ENCODE data around the gene FRYL. TPM values are rescaled to one million over a fixed set of nuclear protein-coding genes. Genes with fewer than 3 reads are reported as not detected.
"Not testable (repeated sequence)": the region's sequence is repeated elsewhere in the genome, so short reads cannot be mapped to it uniquely, and the experiment has no call there.

FRYL gene
- total and polyA plus RNA-seq, 4 experiments from 2014 or later, result 17.1 to 134 (median 83.7) TPM

DNA sequence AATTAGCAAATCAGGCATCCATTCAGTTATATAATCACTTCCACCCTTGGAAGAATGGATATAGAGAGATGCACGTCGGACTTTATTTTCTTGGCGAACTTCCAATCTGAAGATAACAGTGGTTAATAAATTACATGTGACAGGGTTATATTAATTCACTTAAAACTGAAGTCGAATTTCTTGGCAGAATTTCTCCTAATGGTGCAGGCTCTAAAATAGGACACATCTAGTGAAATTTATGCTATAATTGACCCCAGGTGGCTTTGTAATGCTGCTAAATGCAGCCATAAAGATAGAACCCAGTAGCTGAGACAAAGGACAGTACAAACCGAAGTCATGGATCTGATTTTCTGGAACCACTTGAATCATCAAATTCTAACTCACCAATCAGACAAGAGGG lies 317.7 kb downstream of the FRYL start:
- Histone ChIP-seq H3K4me1 (ENCODE audit: insufficient read depth, low read length) (no peaks in the 10 kb centered on the region), H3K4me3 (ENCODE audit: low read length in 2 of 2) (no peak overlapping the region), H3K27me3 (ENCODE audit: insufficient read depth, low read length) (no peaks in the 10 kb centered on the region), H3K27ac (ENCODE audit: low read depth, low read length) (no peak overlapping the region), H3K36me3 (ENCODE audit: insufficient read depth, low read length) (no peaks in the 10 kb centered on the region), H3K9me3 (ENCODE audit: control insufficient read depth in 1 of 2, low read length in 2 of 2) (no peaks in the 10 kb centered on the region)
- no peak overlapping the region for H3K4me3 Mint-ChIP-seq
- ChIA-PET CTCF (ENCODE audit: partially characterized antibody) (interaction anchor here (1.0 kb wide), 1 partner anchor 17 kb away, joined by 3 read pairs; no protein-coding TSS in a partner anchor), POLR2A (ENCODE audit: partially characterized antibody) (no interaction called here)
- H3K27me3 Mint-ChIP-seq, result no peaks in the 10 kb centered on the region
- peak overlapping the region in 1 of 7 donors; percentile 13 for H3K27ac Mint-ChIP-seq
- H3K4me1 Mint-ChIP-seq, result no peaks in the 10 kb centered on the region
- H3K9me3 Mint-ChIP-seq, result peaks cover 0 to 5% (median 2%) of the 10 kb centered on the region in 8 donors
- DNase-seq, result no peak
- no peaks in the 10 kb centered on the region for H3K36me3 Mint-ChIP-seq
- intact Hi-C loops (cut with micrococcal nuclease), result no loop called here

DNA sequence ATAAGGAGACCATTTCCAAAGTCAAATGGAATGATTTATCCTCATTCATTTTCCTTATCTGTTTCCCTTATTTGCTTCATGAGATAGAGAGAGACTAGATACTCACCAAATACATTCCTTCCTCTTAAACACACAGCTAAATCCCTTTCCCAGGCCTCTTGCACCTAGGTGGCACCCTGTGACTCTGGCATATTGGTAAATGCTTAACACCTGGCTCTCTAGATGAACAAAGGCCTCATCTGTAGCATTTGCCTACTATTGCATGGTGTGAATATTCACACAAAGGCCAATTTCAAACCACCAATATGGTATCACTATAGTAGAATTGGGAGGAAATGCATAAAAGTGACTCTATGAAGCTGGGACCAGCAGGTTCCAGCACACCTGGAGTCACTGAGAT lies 319.1 kb downstream of the FRYL start:
- Histone ChIP-seq H3K4me3 (ENCODE audit: low read length in 2 of 2) (no peak overlapping the region), H3K36me3 (ENCODE audit: insufficient read depth, low read length) (no peaks in the 10 kb centered on the region), H3K9me3 (ENCODE audit: control insufficient read depth in 1 of 2, low read length in 2 of 2) (no peaks in the 10 kb centered on the region), H3K27ac (ENCODE audit: low read depth, low read length) (no peak overlapping the region), H3K4me1 (ENCODE audit: insufficient read depth, low read length) (no peaks in the 10 kb centered on the region), H3K27me3 (ENCODE audit: insufficient read depth, low read length) (no peaks in the 10 kb centered on the region)
- DNase-seq, result no peak
- Mint-ChIP-seq H3K4me1 (no peaks in the 10 kb centered on the region), H3K9me3 (peaks cover 0 to 10% (median 6%) of the 10 kb centered on the region in 8 donors), H3K27me3 (no peaks in the 10 kb centered on the region), H3K36me3 (no peaks in the 10 kb centered on the region), H3K4me3 (no peak overlapping the region), H3K27ac (no peak overlapping the region)
- ChIA-PET CTCF (ENCODE audit: partially characterized antibody) (no interaction called here), POLR2A (ENCODE audit: partially characterized antibody) (no interaction called here)
- intact Hi-C loops (cut with micrococcal nuclease), result no loop called here

DNA sequence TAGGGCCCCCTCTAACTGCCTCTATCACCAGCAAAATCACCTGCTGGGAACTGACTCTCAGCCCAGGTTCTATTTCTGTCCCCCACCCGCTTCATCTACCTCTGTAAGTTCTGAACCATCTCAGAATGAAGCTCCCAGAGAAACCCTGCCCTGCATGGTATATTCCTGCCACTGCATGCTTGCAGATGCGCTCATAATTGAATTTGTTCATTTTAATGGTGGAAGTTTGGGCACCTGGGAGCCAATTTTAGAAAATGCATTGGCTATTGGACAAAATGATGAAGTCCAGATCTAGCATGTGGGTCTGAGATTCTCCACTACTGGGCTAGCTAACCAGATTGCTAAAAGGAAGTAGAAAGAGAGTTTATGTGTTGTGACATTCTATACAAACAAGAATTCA lies 325.5 kb downstream of the FRYL start:
- peaks cover 0 to 12% (median 3%) of the 10 kb centered on the region in 8 donors for H3K9me3 Mint-ChIP-seq
- CTCF ChIA-PET (ENCODE audit: partially characterized antibody), result no interaction called here
- Histone ChIP-seq H3K27me3 (ENCODE audit: insufficient read depth, low read length) (no peaks in the 10 kb centered on the region), H3K9me3 (ENCODE audit: control insufficient read depth in 1 of 2, low read length in 2 of 2) (no peaks in the 10 kb centered on the region), H3K27ac (ENCODE audit: low read depth, low read length) (no peak overlapping the region), H3K4me3 (ENCODE audit: low read length in 2 of 2) (no peak overlapping the region), H3K36me3 (ENCODE audit: insufficient read depth, low read length) (no peaks in the 10 kb centered on the region), H3K4me1 (ENCODE audit: insufficient read depth, low read length) (no peaks in the 10 kb centered on the region)
- intact Hi-C loops (cut with micrococcal nuclease), result no loop called here
- no peaks in the 10 kb centered on the region for H3K4me1 Mint-ChIP-seq
- H3K4me3 Mint-ChIP-seq, result no peak overlapping the region
- no peaks in the 10 kb centered on the region for H3K36me3 Mint-ChIP-seq
- peaks cover 3 to 5% of the 10 kb centered on the region in 2 donors for H3K27me3 Mint-ChIP-seq
- H3K27ac Mint-ChIP-seq, result no peak overlapping the region
- POLR2A ChIA-PET (ENCODE audit: partially characterized antibody), result no interaction called here
- DNase-seq, result no peak

DNA sequence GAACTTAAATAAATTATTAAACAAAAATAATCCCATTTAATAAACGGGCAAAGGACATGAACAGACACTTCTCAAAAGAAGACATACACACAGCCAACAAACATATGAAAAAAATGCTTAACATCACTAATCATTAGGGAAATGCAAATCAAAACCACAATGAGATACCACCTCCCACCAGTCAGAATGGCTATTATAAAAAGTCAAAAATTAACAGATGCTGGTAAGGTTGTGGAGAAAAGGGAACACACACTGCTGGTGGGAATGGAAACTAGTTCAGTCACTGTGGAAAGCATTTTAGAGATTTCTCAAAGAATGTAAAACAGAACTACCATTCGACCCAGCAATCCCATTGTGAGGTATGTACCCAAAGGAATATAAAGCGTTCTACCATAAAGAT lies 328.4 kb downstream of the FRYL start:
- H3K9me3 Mint-ChIP-seq; DNase-seq; H3K36me3 ChIP-seq (ENCODE audit: insufficient read depth, low read length); intact Hi-C loops (cut with micrococcal nuclease); CTCF ChIA-PET (ENCODE audit: partially characterized antibody); H3K4me3 Mint-ChIP-seq; H3K36me3 Mint-ChIP-seq; H3K4me3 ChIP-seq (ENCODE audit: low read length in 2 of 2); H3K9me3 ChIP-seq (ENCODE audit: control insufficient read depth in 1 of 2, low read length in 2 of 2); H3K27ac Mint-ChIP-seq; H3K27ac ChIP-seq (ENCODE audit: low read depth, low read length); POLR2A ChIA-PET (ENCODE audit: partially characterized antibody); H3K27me3 Mint-ChIP-seq; H3K27me3 ChIP-seq (ENCODE audit: insufficient read depth, low read length); H3K4me1 Mint-ChIP-seq; H3K4me1 ChIP-seq (ENCODE audit: insufficient read depth, low read length): not testable (repeated sequence)

DNA sequence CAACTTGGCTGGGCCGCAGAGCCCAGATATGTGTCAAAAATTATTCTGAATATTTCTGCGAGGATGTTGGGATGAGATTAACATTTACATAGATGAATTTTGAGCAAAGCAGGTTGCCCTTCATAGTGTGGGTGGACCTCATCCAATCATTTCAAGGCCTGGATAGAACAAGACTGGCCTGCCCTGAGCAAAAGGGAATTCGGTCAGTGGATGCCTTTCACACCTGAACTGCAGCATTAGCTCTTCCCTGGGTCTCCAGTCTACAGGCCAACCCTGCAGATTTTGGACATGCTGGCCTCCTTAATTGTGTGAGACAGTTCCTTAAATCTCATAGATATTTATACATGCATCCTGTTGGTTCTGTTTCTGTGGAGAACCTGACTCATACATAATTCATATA lies 329.3 kb downstream of the FRYL start:
- Histone ChIP-seq H3K36me3 (ENCODE audit: insufficient read depth, low read length) (no peaks in the 10 kb centered on the region), H3K4me3 (ENCODE audit: low read length in 2 of 2) (no peak overlapping the region), H3K27ac (ENCODE audit: low read depth, low read length) (no peak overlapping the region), H3K4me1 (ENCODE audit: insufficient read depth, low read length) (no peaks in the 10 kb centered on the region), H3K27me3 (ENCODE audit: insufficient read depth, low read length) (no peaks in the 10 kb centered on the region), H3K9me3 (ENCODE audit: control insufficient read depth in 1 of 2, low read length in 2 of 2) (no peaks in the 10 kb centered on the region)
- DNase-seq, result no peak
- H3K27me3 Mint-ChIP-seq, result peaks cover 3% of the 10 kb centered on the region in 2 donors
- CTCF ChIA-PET (ENCODE audit: partially characterized antibody), result no interaction called here
- POLR2A ChIA-PET (ENCODE audit: partially characterized antibody), result no interaction called here
- no peak overlapping the region for H3K4me3 Mint-ChIP-seq
- intact Hi-C loops (cut with micrococcal nuclease), result no loop called here
- H3K4me1 Mint-ChIP-seq, result no peaks in the 10 kb centered on the region
- H3K27ac Mint-ChIP-seq, result no peak overlapping the region
- peaks cover 0 to 3% (median 0%) of the 10 kb centered on the region in 8 donors for H3K9me3 Mint-ChIP-seq
- H3K36me3 Mint-ChIP-seq, result no peaks in the 10 kb centered on the region

DNA sequence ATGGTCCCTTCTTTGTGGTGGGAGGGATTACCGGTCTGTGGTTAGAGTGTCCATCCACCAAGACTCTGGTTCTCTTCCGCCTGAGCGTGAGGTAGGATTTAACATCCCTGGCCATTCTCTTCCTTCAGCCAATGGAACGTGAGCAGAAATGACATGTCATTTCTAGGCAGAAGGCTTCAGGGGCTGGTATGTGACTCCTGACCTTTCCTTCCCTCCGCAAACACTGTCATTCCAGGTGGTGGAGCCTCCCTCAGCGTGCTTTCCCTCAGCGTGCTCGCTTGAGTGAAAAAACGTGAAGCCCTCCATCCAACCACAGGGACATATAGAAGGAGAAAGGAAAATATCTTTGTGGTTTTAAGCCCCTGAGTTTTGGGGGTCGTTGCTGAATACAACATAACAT lies 330.9 kb downstream of the FRYL start:
- no peak overlapping the region for H3K27ac ChIP-seq (ENCODE audit: low read depth, low read length)
- H3K4me1 Mint-ChIP-seq, result no peaks in the 10 kb centered on the region
- peaks cover 0 to 3% (median 0%) of the 10 kb centered on the region in 8 donors for H3K9me3 Mint-ChIP-seq
- CTCF ChIA-PET (ENCODE audit: partially characterized antibody), result no interaction called here
- intact Hi-C loops (cut with micrococcal nuclease), result no loop called here
- H3K27me3 ChIP-seq (ENCODE audit: insufficient read depth, low read length), result no peaks in the 10 kb centered on the region
- no peak overlapping the region for H3K27ac Mint-ChIP-seq
- H3K4me3 ChIP-seq (ENCODE audit: low read length in 2 of 2), result no peak overlapping the region
- H3K4me1 ChIP-seq (ENCODE audit: insufficient read depth, low read length), result no peaks in the 10 kb centered on the region
- no peaks in the 10 kb centered on the region for H3K36me3 ChIP-seq (ENCODE audit: insufficient read depth, low read length)
- H3K27me3 Mint-ChIP-seq, result peaks cover 1 to 3% of the 10 kb centered on the region in 2 donors
- DNase-seq, result no peak
- POLR2A ChIA-PET (ENCODE audit: partially characterized antibody), result no interaction called here
- no peak overlapping the region for H3K4me3 Mint-ChIP-seq
- H3K9me3 ChIP-seq (ENCODE audit: control insufficient read depth in 1 of 2, low read length in 2 of 2), result no peaks in the 10 kb centered on the region
- no peaks in the 10 kb centered on the region for H3K36me3 Mint-ChIP-seq

Other genes with a start within 250 kb of the FRYL start
- 100 to 1,000 TPM; 110 to 124 TPM for gene OCIAD1, start 50.8 kb upstream of the FRYL start, total RNA-seq
- gene OCIAD1, start 50.8 kb upstream of the FRYL start, polyA plus RNA-seq, result 100 to 1,000 TPM; 161 to 171 TPM
- 100 to 1,000 TPM; 102 to 108 TPM for gene OCIAD2, start 126.5 kb upstream of the FRYL start, total RNA-seq
- gene OCIAD2, start 126.5 kb upstream of the FRYL start, polyA plus RNA-seq, result 100 to 1,000 TPM; 192 to 245 TPM
- gene CWH43, start 206.0 kb upstream of the FRYL start, total RNA-seq, result not detected
- not detected for gene CWH43, start 206.0 kb upstream of the FRYL start, polyA plus RNA-seq

Measured in CD4-positive, alpha-beta memory T cell (primary cell).